LNCAP (cell line): ENCODE results near the gene NEUROG1.

Experiments used
- TF ChIP-seq, protein P1 (sequence below): fragments of 450-650 bp; IDR thresholded peaks from 2 replicates; pipeline ENCODE4 v1.5.1; 2017; ENCODE audit warnings: mild to moderate bottlenecking

The NEUROG1 gene

DNA sequence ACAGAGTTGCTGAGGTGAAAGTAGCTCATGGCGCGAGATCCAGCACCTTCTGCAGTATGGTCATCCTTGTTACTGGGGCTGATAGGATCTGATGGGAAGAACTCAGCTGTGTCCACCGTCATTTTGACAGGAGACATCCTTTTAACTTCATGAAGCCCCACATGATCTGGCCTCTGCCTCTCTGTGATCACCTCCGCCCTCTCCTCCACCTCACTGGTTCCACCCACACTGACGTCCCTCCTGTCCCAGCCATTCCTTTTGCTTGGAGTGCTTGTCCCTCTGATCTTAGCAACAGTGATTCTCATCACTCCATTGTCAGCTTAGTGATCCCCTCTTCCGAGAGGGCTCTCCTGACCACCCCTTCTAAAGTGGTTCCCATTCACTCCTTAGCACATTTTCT is 25.8 kb downstream of the NEUROG1 start:
- TF ChIP-seq, protein P1, sequence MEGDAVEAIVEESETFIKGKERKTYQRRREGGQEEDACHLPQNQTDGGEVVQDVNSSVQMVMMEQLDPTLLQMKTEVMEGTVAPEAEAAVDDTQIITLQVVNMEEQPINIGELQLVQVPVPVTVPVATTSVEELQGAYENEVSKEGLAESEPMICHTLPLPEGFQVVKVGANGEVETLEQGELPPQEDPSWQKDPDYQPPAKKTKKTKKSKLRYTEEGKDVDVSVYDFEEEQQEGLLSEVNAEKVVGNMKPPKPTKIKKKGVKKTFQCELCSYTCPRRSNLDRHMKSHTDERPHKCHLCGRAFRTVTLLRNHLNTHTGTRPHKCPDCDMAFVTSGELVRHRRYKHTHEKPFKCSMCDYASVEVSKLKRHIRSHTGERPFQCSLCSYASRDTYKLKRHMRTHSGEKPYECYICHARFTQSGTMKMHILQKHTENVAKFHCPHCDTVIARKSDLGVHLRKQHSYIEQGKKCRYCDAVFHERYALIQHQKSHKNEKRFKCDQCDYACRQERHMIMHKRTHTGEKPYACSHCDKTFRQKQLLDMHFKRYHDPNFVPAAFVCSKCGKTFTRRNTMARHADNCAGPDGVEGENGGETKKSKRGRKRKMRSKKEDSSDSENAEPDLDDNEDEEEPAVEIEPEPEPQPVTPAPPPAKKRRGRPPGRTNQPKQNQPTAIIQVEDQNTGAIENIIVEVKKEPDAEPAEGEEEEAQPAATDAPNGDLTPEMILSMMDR, result no peak

DNA sequence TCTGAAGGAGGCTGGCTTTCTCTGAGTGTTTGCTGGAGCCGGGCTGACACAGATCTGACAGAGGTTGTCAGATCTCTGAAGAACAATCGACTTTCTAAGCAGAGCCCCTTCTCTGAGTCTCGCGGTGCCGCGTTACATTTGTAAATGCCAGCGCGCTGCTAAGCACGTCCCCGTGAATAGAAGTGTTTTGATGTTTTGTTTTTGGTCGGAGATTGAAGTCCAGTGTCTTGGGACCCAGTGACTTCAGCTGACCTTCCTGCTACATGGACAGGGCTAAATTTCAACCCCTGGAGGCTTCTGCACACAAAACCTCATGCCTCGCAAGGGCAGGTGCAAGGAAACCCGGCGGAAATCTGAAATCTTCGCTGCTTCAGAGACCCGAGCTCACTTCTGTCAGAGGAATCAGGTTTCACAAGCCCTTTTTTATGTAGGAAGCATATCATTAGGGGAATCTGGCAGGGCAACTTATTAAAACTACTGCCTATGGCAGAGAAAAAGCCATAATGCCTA is 27.2 kb downstream of the NEUROG1 start:
- TF ChIP-seq, protein P1, result no peak

DNA sequence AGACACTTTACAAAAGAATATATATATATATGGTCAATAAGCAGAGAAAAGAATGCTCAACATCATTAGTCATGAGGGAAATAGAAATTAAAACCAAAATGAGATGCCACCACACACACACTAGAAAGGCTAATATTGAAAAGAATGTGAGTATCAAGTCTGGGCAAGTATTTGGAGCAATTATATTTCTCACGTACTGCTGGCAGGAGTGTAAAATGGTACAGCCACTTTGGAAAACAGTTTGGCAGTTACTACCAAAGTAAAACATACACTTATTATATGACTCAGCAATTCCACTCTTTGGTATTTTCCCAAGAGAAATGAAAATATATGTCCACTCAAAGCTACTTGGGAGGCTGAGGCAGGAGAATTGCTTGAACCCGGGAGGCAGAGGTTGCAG is 29.8 kb downstream of the NEUROG1 start:
- TF ChIP-seq, protein P1, result no peak

DNA sequence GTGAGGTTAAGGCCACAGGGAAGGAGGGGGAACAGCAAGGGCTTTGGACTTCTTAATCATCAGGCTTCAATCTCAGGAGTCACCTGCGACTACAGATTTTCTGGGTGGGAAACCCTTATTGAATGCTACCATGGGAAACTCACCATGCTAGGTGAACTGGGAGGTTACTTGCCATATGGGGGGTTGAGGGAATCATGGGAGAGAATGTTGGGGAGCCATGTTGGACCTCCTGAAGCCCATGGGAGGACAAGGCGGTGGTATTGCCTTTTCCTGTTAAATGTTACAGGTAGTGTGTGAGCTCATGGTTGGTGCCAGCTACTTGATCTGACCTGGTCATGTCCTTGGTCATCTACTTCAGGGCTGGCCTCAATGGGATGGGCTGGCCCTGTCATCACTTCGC is 31.4 kb downstream of the NEUROG1 start:
- TF ChIP-seq, protein P1, result no peak

DNA sequence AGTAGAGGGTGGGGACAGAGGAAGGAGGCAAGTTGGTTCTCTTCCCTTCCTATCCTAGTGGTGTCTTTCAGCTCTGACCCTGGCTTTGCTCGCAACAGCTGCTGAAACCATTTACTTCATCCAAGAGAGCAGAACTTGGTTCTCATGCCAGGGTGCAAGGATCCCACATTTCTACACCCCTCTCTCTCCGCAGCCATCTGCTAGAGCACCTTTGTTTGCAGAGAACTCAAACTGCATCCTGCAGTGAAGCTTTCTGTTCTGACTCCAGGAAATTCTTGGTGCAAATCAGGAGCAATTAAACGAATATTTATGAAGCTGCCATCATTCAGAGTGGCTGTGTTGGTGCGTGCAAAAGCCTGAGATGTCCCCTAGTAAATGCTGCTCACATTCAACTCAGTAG is 31.9 kb downstream of the NEUROG1 start:
- TF ChIP-seq, protein P1, result no peak

DNA sequence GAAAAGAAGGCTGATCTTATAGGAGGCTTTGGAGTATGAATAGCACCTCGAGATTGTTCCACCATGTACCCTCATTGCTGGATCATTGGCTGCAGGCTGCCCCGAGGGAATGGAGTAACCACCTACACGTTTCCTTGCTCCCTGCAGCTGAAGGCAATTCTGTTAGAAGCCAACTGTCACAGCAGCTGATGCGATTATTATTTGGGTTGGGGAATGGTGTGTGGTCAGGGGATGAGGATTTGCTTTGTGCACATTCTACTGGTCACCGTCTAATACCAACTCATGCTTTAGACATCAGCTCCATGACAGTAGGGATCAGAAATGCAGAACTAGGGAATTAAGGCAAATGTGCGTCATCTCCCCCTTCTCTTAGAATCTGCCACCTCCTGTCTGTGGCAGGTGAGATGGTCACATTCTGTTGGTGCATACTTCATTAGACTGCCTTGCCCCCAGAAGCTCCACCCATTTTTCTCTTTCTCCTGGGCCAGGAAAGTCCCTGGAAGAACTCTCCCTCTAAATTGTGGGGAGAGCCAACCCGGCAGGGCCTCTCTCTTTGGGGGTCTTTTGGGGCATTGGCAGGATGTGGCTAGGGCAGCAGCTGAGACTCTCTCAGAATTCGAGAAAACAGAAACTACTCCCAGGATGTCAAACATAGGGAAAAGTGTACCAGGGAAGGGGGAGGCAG is 32.8 kb downstream of the NEUROG1 start:
- TF ChIP-seq, protein P1, result no peak

DNA sequence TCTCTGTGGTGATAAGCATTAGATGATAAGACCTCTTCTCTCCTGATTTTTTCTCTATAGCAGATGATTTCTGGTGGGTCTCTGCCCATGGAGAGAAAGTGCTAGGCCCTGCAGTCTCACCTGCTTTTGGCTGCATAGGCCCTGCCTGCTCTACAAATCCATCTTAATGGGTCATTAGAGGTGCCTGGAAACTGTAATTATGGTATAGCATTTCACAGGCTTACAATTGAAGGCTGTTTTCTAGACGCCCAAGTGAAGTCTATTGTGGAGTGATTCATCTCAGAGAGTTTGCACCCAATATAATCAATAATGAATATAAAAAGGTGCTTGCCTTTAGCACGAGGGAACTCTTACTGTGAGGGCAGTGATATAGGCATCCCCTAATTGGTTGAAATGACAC is 33.8 kb downstream of the NEUROG1 start:
- TF ChIP-seq, protein P1, result no peak

DNA sequence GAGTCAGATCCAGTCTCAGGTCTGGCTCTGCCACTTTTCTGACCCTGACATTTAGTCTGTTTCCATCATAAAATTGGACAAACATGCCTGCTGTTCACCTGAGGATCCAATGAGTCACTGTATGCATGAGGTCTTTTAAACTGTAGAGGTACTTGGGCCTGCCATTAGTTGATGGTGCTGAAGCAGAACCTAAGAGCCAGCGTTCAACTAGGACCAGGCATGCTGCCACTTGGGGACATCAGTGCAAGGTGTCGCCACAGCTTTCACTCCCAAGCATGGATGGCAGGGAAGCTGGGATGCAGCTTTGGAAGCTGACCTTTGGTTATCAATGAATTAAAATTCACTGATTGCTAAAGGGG is 37.1 kb downstream of the NEUROG1 start:
- TF ChIP-seq, protein P1, result no peak
